ENCODE data around the gene CLTB.

CLTB gene

DNA sequence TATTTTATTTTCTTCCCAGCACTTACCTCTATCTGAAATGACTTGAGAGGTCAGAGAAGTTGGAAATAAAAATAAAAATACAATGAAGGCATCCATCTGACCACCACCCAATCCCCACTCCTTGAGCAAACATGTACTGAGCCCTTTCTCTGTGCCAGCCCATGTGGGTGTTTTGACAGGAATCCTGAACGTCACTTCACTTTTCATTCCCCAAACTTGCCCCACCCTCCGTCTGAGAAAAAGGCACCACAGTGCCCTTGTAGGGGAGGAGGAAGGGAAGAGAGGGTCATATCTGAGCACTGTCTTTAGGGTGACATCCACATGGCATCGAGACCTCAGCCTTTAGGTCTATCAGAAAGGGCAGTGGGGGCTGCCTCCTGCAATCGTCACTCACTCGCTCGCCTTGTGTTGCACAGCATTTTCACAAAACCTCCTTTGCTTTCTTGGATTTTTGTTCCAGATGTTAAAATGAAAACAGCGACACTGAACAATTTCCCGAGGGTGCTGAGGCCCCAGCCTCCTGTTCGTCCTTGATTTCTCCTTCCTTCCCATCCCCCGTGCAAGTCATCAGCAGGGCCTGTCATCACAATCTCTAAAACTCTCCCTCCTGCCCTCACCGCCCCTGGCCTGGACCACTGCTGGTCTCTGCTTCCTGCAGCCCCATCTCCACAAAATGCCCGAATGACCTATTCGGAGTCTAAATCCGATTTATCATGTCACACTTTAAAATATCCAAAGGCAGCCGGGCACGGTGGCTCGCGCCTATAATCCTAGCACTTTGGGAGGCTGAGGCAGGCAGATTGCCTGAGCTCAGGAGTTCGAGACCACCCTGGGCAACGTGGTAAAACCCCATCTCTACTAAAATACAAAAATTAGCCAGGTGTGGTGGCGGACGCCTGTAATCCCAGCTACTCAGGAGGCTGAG is 14.8 kb downstream of the CLTB start:
- no peak for DNase-seq (ENCODE audit: low spot score)

DNA sequence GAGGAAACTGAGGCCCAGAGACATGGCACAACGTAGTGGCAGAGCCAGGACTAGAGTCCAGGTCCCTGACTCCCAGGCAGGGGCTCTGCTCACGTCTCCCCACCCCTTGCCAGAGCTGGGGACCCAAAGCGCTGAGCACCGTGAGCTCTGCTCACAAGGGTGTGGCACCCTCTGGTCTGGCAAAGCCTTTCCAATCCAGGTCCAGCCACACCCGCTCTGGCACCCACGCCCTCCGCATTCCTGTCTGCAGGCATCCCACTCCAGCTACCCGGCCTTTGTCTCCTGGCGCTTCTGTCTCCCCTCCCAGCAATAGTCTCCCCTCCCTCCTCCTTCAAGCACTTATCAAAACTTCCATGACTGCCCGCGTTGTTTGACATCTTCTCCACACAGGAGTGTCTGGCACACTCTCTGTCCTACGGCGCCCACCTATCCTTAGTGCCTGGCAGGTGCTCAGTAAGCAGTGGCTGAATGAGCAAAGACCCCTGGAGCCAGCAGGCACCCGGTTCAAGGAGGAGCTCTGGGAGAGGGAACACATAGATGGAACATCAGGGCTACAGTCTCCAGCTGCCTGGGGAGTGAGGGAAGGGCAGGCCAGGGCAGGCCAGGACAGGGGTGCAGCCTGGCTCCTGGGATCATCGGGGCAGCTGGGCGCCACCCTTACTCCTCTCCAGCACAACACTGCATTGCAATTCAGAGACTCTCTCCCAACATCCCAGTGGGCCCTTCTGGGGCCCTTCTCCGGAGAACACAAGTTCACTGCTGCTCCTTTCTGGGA is 15.8 kb downstream of the CLTB start:
- DNase-seq (ENCODE audit: low spot score), result no peak

DNA sequence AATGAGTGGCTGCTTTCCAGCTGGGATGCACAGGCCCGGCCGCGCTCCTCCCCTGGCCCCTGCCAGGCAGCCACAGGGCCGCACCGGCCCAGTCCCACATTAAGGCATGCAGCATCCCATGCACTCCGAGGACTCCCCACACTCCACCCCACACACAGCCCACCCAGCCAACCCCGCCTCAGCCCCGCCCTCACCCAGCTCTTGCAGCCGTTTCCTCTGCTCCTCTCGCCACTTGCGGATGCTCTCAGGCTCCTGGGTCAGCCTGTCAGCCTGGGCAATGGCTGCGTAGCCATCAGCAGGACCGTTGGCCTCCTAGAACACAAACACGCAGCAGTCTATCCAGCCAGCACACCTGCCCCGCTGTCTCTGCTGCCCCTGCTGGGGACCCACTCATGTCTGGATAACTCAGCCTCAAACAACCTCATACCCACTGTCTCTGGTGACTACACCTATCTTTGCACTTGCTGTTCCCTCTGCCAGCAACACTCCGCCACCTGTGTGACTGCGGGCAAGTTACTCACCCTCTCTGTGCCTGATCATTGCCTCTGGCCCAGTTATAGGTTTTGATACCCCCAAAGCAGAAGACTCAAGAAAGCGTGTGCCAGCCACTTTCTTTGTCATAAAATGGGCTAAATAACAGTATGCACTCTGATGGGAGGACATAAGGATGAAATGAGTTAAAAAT is 18.5 kb downstream of the CLTB start:
- no peak for DNase-seq (ENCODE audit: low spot score)

GRCh38 chr5:176396330-176396729 is 20.0 kb downstream of the CLTB start:
- DNase-seq (ENCODE audit: low spot score), result no peak

- DNase-seq (ENCODE audit: low spot score), result no peak
These were observed 21.3 kb downstream of the CLTB start for GRCh38 chr5:176394881-176395675.

DNA sequence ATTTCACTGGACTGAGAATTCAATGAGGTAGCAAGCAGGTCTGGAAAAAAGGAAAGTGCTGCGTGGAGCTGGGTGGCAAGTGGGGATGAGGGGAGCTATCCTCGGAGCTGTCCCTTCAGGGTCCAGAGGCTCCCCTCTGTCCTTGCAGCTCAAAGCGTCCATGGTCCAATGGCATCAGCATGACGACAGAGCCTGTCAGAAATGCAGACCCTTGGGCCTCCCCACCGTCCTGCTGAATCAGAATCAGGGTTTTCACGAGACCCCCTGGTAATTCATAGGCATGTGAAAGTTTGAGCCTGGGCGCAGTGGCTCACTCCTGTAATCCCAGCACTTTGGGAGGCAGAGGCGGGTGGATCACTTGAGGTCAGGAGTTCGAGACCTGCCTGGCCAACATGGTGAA is 22.2 kb downstream of the CLTB start:
- no peak for DNase-seq (ENCODE audit: low spot score)

DNA sequence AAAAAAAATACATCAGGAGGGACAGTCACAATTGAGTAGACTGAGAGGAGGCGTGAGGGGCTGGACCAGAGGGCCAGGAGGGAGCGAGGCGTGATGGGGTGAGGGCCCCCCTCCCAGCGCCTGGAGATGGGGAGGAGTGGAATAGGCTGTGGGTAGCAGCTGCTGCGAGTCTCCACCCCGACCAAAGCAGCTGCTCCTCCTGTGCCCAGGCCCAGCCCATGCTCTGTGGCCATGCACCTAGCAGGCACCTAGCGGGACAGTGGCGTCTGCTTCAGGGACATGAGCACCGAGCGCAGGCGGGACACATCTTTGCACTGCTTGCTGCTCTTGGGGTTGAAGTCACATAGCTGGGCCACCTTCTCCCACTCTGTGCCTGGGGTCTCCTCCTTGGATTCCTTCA is 23.8 kb downstream of the CLTB start:
- no peak for DNase-seq (ENCODE audit: low spot score)

DNA sequence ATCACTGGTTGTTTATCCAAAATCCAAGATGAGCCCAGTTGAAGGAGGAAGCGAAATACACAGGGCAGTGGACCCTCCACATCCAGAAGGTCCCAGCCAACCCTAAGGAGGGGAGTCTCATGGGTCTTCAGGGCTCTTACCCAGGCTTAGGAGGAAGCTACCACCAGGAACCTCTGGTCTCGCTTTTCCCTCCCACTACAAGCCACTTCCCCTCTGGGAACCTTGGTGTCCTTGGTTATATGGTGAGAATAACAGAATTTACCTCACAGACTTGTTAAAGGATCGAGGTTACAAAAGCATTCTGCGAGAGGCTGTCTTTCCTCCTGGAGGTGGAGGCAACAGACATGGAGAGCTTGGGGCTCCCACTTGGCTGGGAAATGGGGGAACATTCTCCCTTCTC is 24.3 kb downstream of the CLTB start:
- DNase-seq (ENCODE audit: low spot score), result no peak

GRCh38 chr5:176391479-176391878 is 24.9 kb downstream of the CLTB start:
- no peak for DNase-seq (ENCODE audit: low spot score)

- no peak for DNase-seq (ENCODE audit: low spot score)
These were observed 26.9 kb downstream of the CLTB start for GRCh38 chr5:176389135-176390123.

GRCh38 chr5:176388444-176389134 is 27.8 kb downstream of the CLTB start, which contains the start of the genes HIGD2A and NOP16:
HIGD2A (plus strand) TSS chr5:176388751; CDS start chr5:176388820, 69 bp downstream.
NOP16 (minus strand) TSS chr5:176388598; CDS start chr5:176388539, 59 bp downstream.
- DNase-seq (ENCODE audit: low spot score), result peak; percentile 97

DNA sequence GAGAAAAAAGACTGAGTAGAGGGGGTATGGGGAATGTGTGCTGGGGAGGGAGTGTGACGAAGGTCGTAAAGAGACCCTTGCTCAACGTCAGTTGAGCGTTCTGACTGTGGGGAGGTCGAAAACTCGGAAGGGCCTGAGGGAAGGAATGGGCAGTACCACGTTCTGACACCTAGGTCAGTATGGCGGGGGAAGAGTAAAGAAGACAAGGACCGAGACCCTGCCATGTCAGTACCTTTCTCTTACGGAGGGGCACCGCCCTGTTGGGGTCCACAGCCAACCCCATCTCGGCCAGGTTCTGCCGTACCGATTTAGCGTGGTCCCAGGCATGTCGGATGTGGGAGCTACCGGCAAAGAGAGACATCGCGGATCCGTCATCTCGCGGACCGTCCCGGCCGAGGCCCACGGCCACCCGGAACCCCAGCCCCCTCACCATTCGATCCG is 28.3 kb downstream of the CLTB start:
- no peak for DNase-seq (ENCODE audit: low spot score)

DNA sequence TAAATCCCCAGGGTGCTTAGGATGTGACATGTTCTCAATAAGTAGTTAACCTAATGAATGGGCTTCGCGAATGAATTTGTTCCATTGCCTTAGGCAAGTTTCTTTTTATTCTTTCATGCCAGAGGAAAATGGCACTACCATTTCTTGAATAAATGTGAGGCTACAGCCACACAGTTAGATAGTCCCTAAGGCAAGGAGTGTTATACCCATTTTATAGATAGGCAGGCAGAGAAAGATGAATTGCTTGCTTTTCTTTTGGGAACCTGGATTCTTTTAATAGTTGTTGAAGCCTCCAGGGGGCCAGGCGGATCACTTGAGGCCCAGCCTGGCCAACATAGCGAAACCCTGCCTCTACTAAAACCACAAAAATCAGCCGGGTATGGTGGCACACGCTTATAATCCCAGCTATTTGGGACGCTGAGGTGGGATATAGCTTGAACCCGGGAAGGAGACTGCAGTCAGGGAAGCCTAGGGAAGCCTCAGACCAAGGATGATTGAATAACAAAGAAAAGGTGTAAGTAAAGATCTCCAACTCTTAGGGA is 28.9 kb downstream of the CLTB start:
- DNase-seq (ENCODE audit: low spot score), result no peak

GRCh38 chr5:176386491-176386890 is 29.8 kb downstream of the CLTB start:
- DNase-seq (ENCODE audit: low spot score), result no peak

DNA sequence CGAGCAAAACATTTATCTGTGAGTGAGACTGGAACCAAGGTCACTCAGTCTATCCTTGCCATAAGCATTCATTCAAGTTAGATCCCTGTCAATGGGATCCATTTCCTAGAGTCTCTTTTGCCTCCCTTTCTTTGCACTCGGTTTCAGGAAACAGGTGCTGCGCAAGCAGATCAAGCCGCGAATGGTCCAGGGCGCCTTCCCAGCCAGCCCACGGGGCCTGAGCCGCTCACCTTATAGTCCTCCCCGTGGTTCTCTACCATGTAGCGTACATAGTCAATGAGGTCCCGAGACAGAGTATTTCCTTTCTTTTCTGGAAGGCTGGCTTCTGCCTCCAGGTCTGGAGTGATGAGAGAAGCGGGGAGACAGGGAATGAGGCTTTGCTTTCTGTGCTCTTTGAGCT is 31.3 kb downstream of the CLTB start:
- DNase-seq (ENCODE audit: low spot score), result no peak

DNA sequence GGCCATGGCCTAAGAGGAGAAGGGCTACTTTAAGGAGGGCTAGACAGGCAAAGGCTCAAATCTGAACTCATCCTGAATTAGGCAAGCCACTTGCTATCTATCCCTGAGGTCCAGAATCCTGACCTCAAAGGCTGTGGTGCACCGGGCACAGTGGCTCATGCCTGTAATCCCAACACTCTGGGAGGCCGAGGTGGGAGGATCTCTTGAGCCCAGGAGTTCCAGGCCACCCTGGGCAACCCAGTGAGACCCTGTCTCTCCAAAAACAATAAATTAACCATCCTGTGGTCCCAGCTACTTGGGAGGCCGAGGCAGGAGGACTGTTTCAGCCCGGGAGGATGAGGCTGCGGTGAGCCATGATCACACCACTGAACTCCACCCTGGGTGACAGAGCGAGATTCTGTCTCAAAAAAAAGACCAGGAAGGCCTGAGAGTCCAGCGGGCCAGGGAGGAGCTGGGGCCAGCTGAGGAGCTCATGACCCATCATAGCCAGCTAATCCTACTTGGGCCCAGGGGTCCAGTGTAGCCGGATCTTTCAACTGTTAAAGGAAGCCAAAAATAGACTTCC is 31.9 kb downstream of the CLTB start:
- DNase-seq (ENCODE audit: low spot score), result no peak

DNA sequence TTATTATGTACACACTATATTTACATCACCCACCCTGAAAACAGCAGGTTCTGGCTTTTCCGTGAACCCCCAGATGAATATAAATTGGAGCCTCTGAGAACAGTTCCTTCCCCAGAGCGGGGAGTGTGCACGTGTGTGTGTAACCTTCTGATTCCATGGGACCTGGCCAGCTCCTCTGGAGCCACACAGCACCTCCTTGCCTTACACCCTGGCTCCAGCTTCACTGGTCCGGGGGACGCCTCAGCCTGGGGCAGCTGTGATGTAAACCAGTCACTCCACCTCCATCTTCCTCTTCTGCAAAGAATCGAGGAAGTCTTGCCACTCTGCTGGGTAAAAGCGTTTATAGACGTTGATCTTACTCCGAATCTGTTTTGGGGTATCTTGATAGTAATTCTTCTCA is 32.4 kb downstream of the CLTB start:
- DNase-seq (ENCODE audit: low spot score), result no peak

- DNase-seq (ENCODE audit: low spot score), result no peak
These were observed 33.0 kb downstream of the CLTB start for GRCh38 chr5:176383248-176383905.

Measured in germinal center (tissue), 1 donor.